Endodermal cell (in vitro differentiated cells): Measurements from ENCODE around the gene FARSB. TPM values are rescaled to one million over a fixed set of nuclear protein-coding genes. Genes with fewer than 3 reads are reported as not detected.
A peak's percentile ranks its signal among the peaks of the same experiment; 100 is the strongest.

ENCODE experiments used
- DNase-seq: peaks from one replicate; pipeline ENCODE4 v3.0.0-alpha.2; 2017
- H3K27ac ChIP-seq: 2 replicates; pipeline ENCODE4 v1.5.1; 2013; ENCODE audit warnings: mild to moderate bottlenecking, low read depth, low read length, moderate library complexity
- H3K27me3 ChIP-seq: 2 replicates; pipeline ENCODE4 v1.6.1; 2013; ENCODE audit warnings: mild to moderate bottlenecking, low read length, moderate library complexity; ENCODE audit not compliant: insufficient read depth, control insufficient read depth, poor library complexity, severe bottlenecking
- H3K36me3 ChIP-seq: 2 replicates; pipeline ENCODE4 v1.7.0; 2013; ENCODE audit warnings: mild to moderate bottlenecking, low read length, moderate library complexity; ENCODE audit not compliant: control insufficient read depth, insufficient read depth
- H3K4me1 ChIP-seq: one replicate; pipeline ENCODE4 v1.7.0; 2013; ENCODE audit warnings: low read length; ENCODE audit not compliant: control insufficient read depth, insufficient read depth
- H3K4me3 ChIP-seq: 2 replicates; pipeline ENCODE4 v1.5.1; 2013; ENCODE audit warnings: mild to moderate bottlenecking, low read length, moderate library complexity
- H3K9ac ChIP-seq: 2 replicates; pipeline ENCODE4 v1.6.1; 2013; ENCODE audit warnings: mild to moderate bottlenecking, low read length, moderate library complexity; ENCODE audit not compliant: poor library complexity, severe bottlenecking; ENCODE audit errors: extremely low read depth
- H3K9me3 ChIP-seq: 2 replicates; pipeline ENCODE4 v1.6.1; 2013; ENCODE audit warnings: mild to moderate bottlenecking, low read length, moderate library complexity; ENCODE audit not compliant: control insufficient read depth
- H3K27ac Mint-ChIP-seq: 2 replicates; pipeline ENCODE4 v1.8.0; 2020; ENCODE audit warnings: mixed read lengths
- H3K27me3 Mint-ChIP-seq: 2 replicates; pipeline ENCODE4 v1.8.0; 2021; ENCODE audit warnings: mild to moderate bottlenecking, mixed read lengths; ENCODE audit not compliant: insufficient read depth
- H3K36me3 Mint-ChIP-seq: 2 replicates; pipeline ENCODE4 v1.8.0; 2020; ENCODE audit warnings: low read depth, mixed read lengths
- H3K4me1 Mint-ChIP-seq: 2 replicates; pipeline ENCODE4 v1.8.0; 2020; ENCODE audit warnings: mixed read lengths
- H3K4me3 Mint-ChIP-seq: 2 replicates; pipeline ENCODE4 v1.8.0; 2020; ENCODE audit warnings: mild to moderate bottlenecking, moderate library complexity, mixed read lengths
- H3K9me3 Mint-ChIP-seq: 2 replicates; pipeline ENCODE4 v1.8.0; 2020; ENCODE audit warnings: mild to moderate bottlenecking, mixed read lengths
- CTCF ChIP-seq: fragments of 200-600 bp; sonication (generic); conservative IDR thresholded peaks from 2 replicates; pipeline ENCODE4 v1.5.0; 2021; ENCODE audit warnings: antibody characterized with exemption, mild to moderate bottlenecking
- WGBS, 2 experiments: methylation state at CpG; one replicate each; pipeline versions ENCODE4 v1.1.5 to v1.1.7; 2013; ENCODE audit warnings: missing lambda C conversion rate in 2 of 2, mixed read lengths in 1 of 2; ENCODE audit not compliant: insufficient coverage in 1 of 2, insufficient read length in 1 of 2; 5-methylcytosine and 5-hydroxymethylcytosine counted together
- total RNA-seq, 2 donors: library from RNA; stranded (reverse); fragmentation: NEBNext Ultra II Directional in 1 of 2; extraction: Animal tissue kit (Norgen Biotek cat#: 25700) in 1 of 2; gene quantifications; 2 replicates in 1 of 2; 3 replicates in 1 of 2; pipeline ENCODE4 v1.2.1, GENCODE V29; 2021

Gene FARSB
- total RNA-seq, 2 donors from 2014 or later: 15.9 to 18.3 TPM

- Mint-ChIP-seq H3K27me3 (peaks cover 28% of the 10 kb centered on the region), H3K27ac (no peak overlapping the region), H3K4me3 (no peak overlapping the region), H3K36me3 (no peaks in the 10 kb centered on the region), H3K4me1 (no peaks in the 10 kb centered on the region), H3K9me3 (no peaks in the 10 kb centered on the region)
- 37 to 49% methylated on average over 2 to 3 of the region's 3 CpGs for WGBS, 2 experiments
- H3K36me3 ChIP-seq: no peaks in the 10 kb centered on the region
- H3K9me3 ChIP-seq: no peaks in the 10 kb centered on the region
- TF ChIP-seq CTCF: peak; percentile 12
- H3K27me3 ChIP-seq: no peaks in the 10 kb centered on the region
- DNase-seq: peak; percentile 76
- H3K4me3 ChIP-seq: no peak overlapping the region
- H3K9ac ChIP-seq: no peak overlapping the region
- no peaks in the 10 kb centered on the region for H3K4me1 ChIP-seq
- peak overlapping the region; percentile 84 for H3K27ac ChIP-seq
Measured at GRCh38 chr2:222548992-222549391, 106.9 kb downstream of the FARSB start.

DNA sequence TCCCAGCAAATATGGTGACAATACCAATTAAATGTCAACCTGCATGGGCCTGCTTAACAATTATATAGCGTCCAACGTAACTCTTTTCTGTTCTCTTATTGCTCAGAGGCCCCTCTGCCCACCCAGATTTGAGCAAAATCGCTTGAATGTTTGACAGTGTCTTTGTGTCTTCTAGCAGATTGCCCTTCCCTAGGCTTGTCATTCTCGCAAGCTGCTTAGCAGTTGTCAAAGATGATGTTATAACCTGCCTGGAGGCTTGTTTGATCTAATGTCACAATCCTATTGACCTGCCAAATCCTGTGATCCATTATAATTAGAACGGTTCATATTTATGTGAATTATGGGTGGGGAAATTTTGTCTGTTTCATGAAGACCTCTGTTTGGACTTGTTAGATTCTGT lies 108.8 kb downstream of the FARSB start:
- H3K36me3 ChIP-seq: no peaks in the 10 kb centered on the region
- H3K27ac ChIP-seq: peak overlapping the region; percentile 58
- Mint-ChIP-seq H3K27ac (no peak overlapping the region), H3K36me3 (no peaks in the 10 kb centered on the region), H3K4me1 (no peaks in the 10 kb centered on the region), H3K9me3 (no peaks in the 10 kb centered on the region), H3K4me3 (no peak overlapping the region), H3K27me3 (peaks cover 15% of the 10 kb centered on the region)
- no peak overlapping the region for H3K4me3 ChIP-seq
- no peaks in the 10 kb centered on the region for H3K27me3 ChIP-seq
- DNase-seq: no peak
- no peaks in the 10 kb centered on the region for H3K9me3 ChIP-seq
- 85 to 87% methylated on average over 3 to 5 of the region's 5 CpGs for WGBS, 2 experiments
- no peaks in the 10 kb centered on the region for H3K4me1 ChIP-seq
- TF ChIP-seq CTCF: no peak
- no peak overlapping the region for H3K9ac ChIP-seq

- H3K4me3 ChIP-seq: no peak overlapping the region
- H3K9ac ChIP-seq: no peak overlapping the region
- H3K27me3 Mint-ChIP-seq: peaks cover 12% of the 10 kb centered on the region
- no peak for DNase-seq
- no peak for TF ChIP-seq CTCF
- no peak overlapping the region for H3K27ac Mint-ChIP-seq
- no peaks in the 10 kb centered on the region for H3K36me3 ChIP-seq
- no peaks in the 10 kb centered on the region for H3K27me3 ChIP-seq
- H3K9me3 ChIP-seq: no peaks in the 10 kb centered on the region
- 90 to 95% methylated on average over 3 to 6 of the region's 6 CpGs for WGBS, 2 experiments
- no peaks in the 10 kb centered on the region for H3K9me3 Mint-ChIP-seq
- no peaks in the 10 kb centered on the region for H3K4me1 ChIP-seq
- no peaks in the 10 kb centered on the region for H3K36me3 Mint-ChIP-seq
- H3K27ac ChIP-seq: peak overlapping the region; percentile 0
- H3K4me3 Mint-ChIP-seq: no peak overlapping the region
- no peaks in the 10 kb centered on the region for H3K4me1 Mint-ChIP-seq
Measured at GRCh38 chr2:222545823-222546795, 109.8 kb downstream of the FARSB start.
